Mesendoderm (in vitro differentiated cells): ENCODE measurements around the gene THNSL1.
"Not testable (repeated sequence)": the region's sequence is repeated elsewhere in the genome, so short reads cannot be mapped to it uniquely, and the experiment has no call there.

ENCODE experiments used
- DNase-seq: peaks from one replicate; pipeline ENCODE4 v3.0.0; 2013
- H2AK5ac ChIP-seq: 2 replicates; pipeline ENCODE4 v1.6.1; 2013; ENCODE audit warnings: low read length, inconsistent platforms
- H2BK120ac ChIP-seq: 2 replicates; pipeline ENCODE4 v1.6.1; 2013; ENCODE audit warnings: low read depth, mild to moderate bottlenecking, low read length, moderate library complexity, mixed read lengths
- H2BK15ac ChIP-seq: replicated peaks from 2 replicates; pipeline ENCODE4 v1.6.1; 2013; ENCODE audit warnings: low read depth, mild to moderate bottlenecking, moderate library complexity
- H2BK5ac ChIP-seq: 2 replicates; pipeline ENCODE4 v1.6.1; 2013; ENCODE audit warnings: low read length, inconsistent platforms
- H3K18ac ChIP-seq: 2 replicates; pipeline ENCODE4 v1.6.1; 2013; ENCODE audit warnings: mild to moderate bottlenecking, low read length, mixed read lengths
- H3K23ac ChIP-seq: one replicate; pipeline ENCODE4 v1.6.1; 2013; ENCODE audit warnings: low read length
- H3K27ac ChIP-seq: 2 replicates; pipeline ENCODE4 v1.5.1; 2013; ENCODE audit warnings: low read depth, mild to moderate bottlenecking, inconsistent platforms, low read length, moderate library complexity
- H3K27me3 ChIP-seq: 2 replicates; pipeline ENCODE4 v1.6.1; 2013; ENCODE audit warnings: low read length, control low read depth, mild to moderate bottlenecking, inconsistent platforms; ENCODE audit not compliant: insufficient read depth, poor library complexity
- H3K36me3 ChIP-seq: 2 replicates; pipeline ENCODE4 v1.6.1; 2013; ENCODE audit warnings: low read length, inconsistent platforms; ENCODE audit not compliant: control insufficient read depth, insufficient read depth
- H3K4ac ChIP-seq: one replicate; pipeline ENCODE4 v1.6.1; 2013; ENCODE audit warnings: low read depth, mild to moderate bottlenecking, low read length, moderate library complexity
- H3K4me1 ChIP-seq: 2 replicates; pipeline ENCODE4 v1.6.1; 2013; ENCODE audit warnings: low read depth, low read length, inconsistent platforms; ENCODE audit not compliant: control insufficient read depth
- H3K4me2 ChIP-seq: 2 replicates; pipeline ENCODE4 v1.6.1; 2013; ENCODE audit warnings: low read length
- H3K4me3 ChIP-seq: 2 replicates; pipeline ENCODE4 v1.5.1; 2013; ENCODE audit warnings: mild to moderate bottlenecking, low read length
- H3K56ac ChIP-seq: one replicate; pipeline ENCODE4 v1.6.1; 2013; ENCODE audit warnings: low read length
- H3K79me1 ChIP-seq: 2 replicates; pipeline ENCODE4 v1.6.1; 2013; ENCODE audit warnings: low read length, inconsistent platforms
- H3K79me2 ChIP-seq: 2 replicates; pipeline ENCODE4 v1.6.1; 2013; ENCODE audit warnings: mild to moderate bottlenecking, low read length; ENCODE audit not compliant: control insufficient read depth, insufficient read depth
- H3K9ac ChIP-seq: 2 replicates; pipeline ENCODE4 v1.6.1; 2013; ENCODE audit warnings: low read length, inconsistent platforms
- H4K5ac ChIP-seq: one replicate; pipeline ENCODE4 v1.6.1; 2013; ENCODE audit warnings: low read length
- H4K8ac ChIP-seq: one replicate; pipeline ENCODE4 v1.6.1; 2013; ENCODE audit warnings: low read depth, mild to moderate bottlenecking, control low read depth, low read length, moderate library complexity
- WGBS: extraction: QIAGEN DNeasy Blood & Tissue Kit; methylation state at CpG from one replicate; pipeline ENCODE4 v1.1.7; 2013; ENCODE audit warnings: low lambda C conversion rate, missing lambda C conversion rate; ENCODE audit not compliant: insufficient coverage; ENCODE audit errors: extremely low coverage; 5-methylcytosine and 5-hydroxymethylcytosine counted together

The THNSL1 gene

GRCh38 chr10:24992512-24993133 lies 23.8 kb upstream of the THNSL1 start:
- no peak overlapping the region for H2AK5ac ChIP-seq
- H2BK120ac ChIP-seq, result no peak overlapping the region
- H4K8ac ChIP-seq, result no peak overlapping the region
- no peak overlapping the region for H2BK5ac ChIP-seq
- H3K56ac ChIP-seq, result no peak overlapping the region
- H3K9ac ChIP-seq, result no peak overlapping the region
- no peaks in the 10 kb centered on the region for H3K79me2 ChIP-seq
- H3K18ac ChIP-seq, result no peak overlapping the region
- H3K27me3 ChIP-seq, result no peaks in the 10 kb centered on the region
- WGBS, result no CpG with 5 or more reads among the region's 3 CpGs
- no peaks in the 10 kb centered on the region for H3K79me1 ChIP-seq
- no peak overlapping the region for H3K4me2 ChIP-seq
- no peak overlapping the region for H3K4ac ChIP-seq
- H3K27ac ChIP-seq, result no peak overlapping the region
- H2BK15ac ChIP-seq, result no peak overlapping the region
- H3K4me3 ChIP-seq, result no peak overlapping the region
- no peaks in the 10 kb centered on the region for H3K4me1 ChIP-seq
- no peak overlapping the region for H4K5ac ChIP-seq
- H3K23ac ChIP-seq, result no peak overlapping the region
- H3K36me3 ChIP-seq, result no peaks in the 10 kb centered on the region
- no peak for DNase-seq

- no peak overlapping the region for H3K23ac ChIP-seq
- H4K8ac ChIP-seq, result no peak overlapping the region
- no peak overlapping the region for H2BK15ac ChIP-seq
- H3K4me2 ChIP-seq, result no peak overlapping the region
- no peak overlapping the region for H3K56ac ChIP-seq
- no peaks in the 10 kb centered on the region for H3K79me1 ChIP-seq
- H3K4me3 ChIP-seq, result no peak overlapping the region
- no peaks in the 10 kb centered on the region for H3K27me3 ChIP-seq
- no peak for DNase-seq
- no peak overlapping the region for H3K4ac ChIP-seq
- no peaks in the 10 kb centered on the region for H3K79me2 ChIP-seq
- H3K36me3 ChIP-seq, result no peaks in the 10 kb centered on the region
- no peak overlapping the region for H3K18ac ChIP-seq
- H2BK5ac ChIP-seq, result no peak overlapping the region
- H4K5ac ChIP-seq, result no peak overlapping the region
- H2BK120ac ChIP-seq, result no peak overlapping the region
- WGBS, result no CpG with 5 or more reads among the region's 1 CpG
- no peak overlapping the region for H2AK5ac ChIP-seq
- H3K4me1 ChIP-seq, result no peaks in the 10 kb centered on the region
- H3K9ac ChIP-seq, result no peak overlapping the region
- H3K27ac ChIP-seq, result no peak overlapping the region
Measured at GRCh38 chr10:24993237-24993958, 23.0 kb upstream of the THNSL1 start.

DNA sequence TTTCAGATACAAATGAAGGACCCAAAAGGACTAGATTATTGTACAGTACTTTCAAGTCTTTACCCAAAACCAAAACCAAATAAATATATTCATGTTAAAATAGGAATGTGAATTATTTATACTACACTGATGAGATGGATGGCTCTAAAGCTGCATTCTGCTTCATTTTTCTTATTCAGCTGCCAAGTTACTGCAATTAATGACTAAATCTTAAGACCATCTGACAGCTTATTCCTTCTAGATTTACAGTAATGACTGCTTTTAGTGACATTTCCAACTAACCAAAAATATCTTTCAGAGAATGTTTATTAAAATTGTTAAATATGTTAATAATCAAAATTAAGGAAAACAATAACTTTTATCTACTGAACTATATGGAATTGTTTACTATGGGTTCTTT lies 21.3 kb upstream of the THNSL1 start:
- Histone ChIP-seq H2BK120ac (no peak overlapping the region), H3K56ac (no peak overlapping the region), H3K23ac (no peak overlapping the region), H3K4me3 (no peak overlapping the region), H3K36me3 (no peaks in the 10 kb centered on the region), H2BK5ac (no peak overlapping the region), H3K4me1 (no peaks in the 10 kb centered on the region), H2BK15ac (no peak overlapping the region), H3K4ac (no peak overlapping the region), H3K79me1 (no peaks in the 10 kb centered on the region), H3K27me3 (no peaks in the 10 kb centered on the region), H3K27ac (no peak overlapping the region), H3K9ac (no peak overlapping the region), H2AK5ac (no peak overlapping the region), H4K5ac (no peak overlapping the region), H4K8ac (no peak overlapping the region), H3K18ac (no peak overlapping the region), H3K79me2 (no peaks in the 10 kb centered on the region), H3K4me2 (no peak overlapping the region)
- no peak for DNase-seq

DNA sequence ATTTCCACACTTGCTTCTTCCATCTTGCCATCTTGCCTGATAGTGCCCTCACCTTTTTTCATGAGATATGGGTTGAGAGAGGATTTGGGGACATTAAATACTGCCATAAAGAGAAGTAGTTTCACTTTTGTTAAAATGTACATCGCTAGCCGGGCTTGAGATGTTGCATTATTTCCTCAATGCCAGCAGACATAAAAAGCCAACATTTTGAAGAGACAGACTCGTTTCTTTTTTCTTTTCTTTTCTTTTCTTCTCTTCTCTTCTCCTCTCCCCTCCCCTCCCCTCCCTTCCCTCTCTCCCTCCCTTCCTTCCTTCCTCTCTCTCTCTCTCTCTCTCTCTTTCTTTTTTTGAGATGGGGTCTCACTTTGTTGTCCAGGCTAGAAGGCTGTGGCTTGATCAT lies 18.4 kb upstream of the THNSL1 start:
- H2BK15ac ChIP-seq, result no peak overlapping the region
- H2BK120ac ChIP-seq, result no peak overlapping the region
- H4K8ac ChIP-seq, result no peak overlapping the region
- no peak overlapping the region for H2BK5ac ChIP-seq
- WGBS, result no CpG with 5 or more reads among the region's 3 CpGs
- H3K23ac ChIP-seq, result no peak overlapping the region
- H4K5ac ChIP-seq, result no peak overlapping the region
- H3K36me3 ChIP-seq, result no peaks in the 10 kb centered on the region
- no peak overlapping the region for H3K4ac ChIP-seq
- H3K56ac ChIP-seq, result no peak overlapping the region
- no peaks in the 10 kb centered on the region for H3K4me1 ChIP-seq
- no peak overlapping the region for H3K9ac ChIP-seq
- no peaks in the 10 kb centered on the region for H3K79me2 ChIP-seq
- H3K4me3 ChIP-seq, result no peak overlapping the region
- no peak overlapping the region for H3K4me2 ChIP-seq
- H3K79me1 ChIP-seq, result no peaks in the 10 kb centered on the region
- H3K27ac ChIP-seq, result no peak overlapping the region
- H3K18ac ChIP-seq, result no peak overlapping the region
- no peaks in the 10 kb centered on the region for H3K27me3 ChIP-seq
- H2AK5ac ChIP-seq, result no peak overlapping the region
- DNase-seq, result no peak

- not testable (repeated sequence) for H3K4me3 ChIP-seq, H3K4me1 ChIP-seq, DNase-seq, H2AK5ac ChIP-seq, H4K8ac ChIP-seq, H4K5ac ChIP-seq, H2BK15ac ChIP-seq, H3K36me3 ChIP-seq, H3K18ac ChIP-seq, H3K79me2 ChIP-seq, H2BK5ac ChIP-seq, H3K4ac ChIP-seq, H3K4me2 ChIP-seq, H3K9ac ChIP-seq, H3K27me3 ChIP-seq, H3K23ac ChIP-seq, H3K79me1 ChIP-seq, H3K56ac ChIP-seq, H2BK120ac ChIP-seq, H3K27ac ChIP-seq
- WGBS, result no CpG with 5 or more reads among the region's 2 CpGs
Measured at GRCh38 chr10:25011591-25011990, 4.8 kb upstream of the THNSL1 start.

DNA sequence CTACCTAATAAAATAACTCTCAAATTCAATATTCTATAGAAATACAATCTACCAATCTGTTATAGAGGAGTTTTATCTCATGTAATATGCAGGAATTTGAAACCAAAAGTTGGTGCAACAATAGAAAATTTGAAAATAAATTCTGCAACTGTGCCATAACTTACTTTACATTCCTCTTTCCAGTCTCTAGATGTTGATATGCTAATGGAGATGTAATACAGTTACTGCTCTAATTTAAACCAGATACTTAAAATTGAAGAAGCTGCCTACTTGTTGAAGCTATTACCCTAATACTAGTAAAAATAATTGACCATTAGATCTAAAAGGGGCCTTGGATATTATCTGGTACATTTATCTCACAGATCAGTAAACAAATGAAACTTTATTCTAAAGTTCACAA lies 1.8 kb upstream of the THNSL1 start:
- Histone ChIP-seq H2BK120ac (no peak overlapping the region), H3K4me2 (no peak overlapping the region), H3K23ac (no peak overlapping the region)

More for the DNA sequence above, 1.8 kb upstream of the THNSL1 start:
- Histone ChIP-seq H3K56ac (no peak overlapping the region), H3K9ac (no peak overlapping the region), H4K5ac (no peak overlapping the region), H3K27ac (no peak overlapping the region), H3K4ac (no peak overlapping the region), H3K4me1 (no peaks in the 10 kb centered on the region), H3K79me1 (no peaks in the 10 kb centered on the region), H3K36me3 (no peaks in the 10 kb centered on the region), H3K4me3 (no peak overlapping the region), H3K79me2 (no peaks in the 10 kb centered on the region), H2BK15ac (no peak overlapping the region), H3K27me3 (no peaks in the 10 kb centered on the region), H2BK5ac (no peak overlapping the region), H4K8ac (no peak overlapping the region), H3K18ac (no peak overlapping the region), H2AK5ac (no peak overlapping the region)
- no peak for DNase-seq
